GM12801 (cell line): ENCODE data around the gene MAPK8IP2.

ENCODE experiments used
- CTCF ChIP-seq: IDR thresholded peaks from one replicate; pipeline ENCODE4 v1.5.1; 2011; ENCODE audit warnings: control low read depth; ENCODE audit not compliant: insufficient read length; ENCODE audit errors: extremely low read depth

The MAPK8IP2 gene

GRCh38 chr22:50581950-50582492 lies 18.6 kb upstream of the MAPK8IP2 start:
- no peak for TF ChIP-seq CTCF

GRCh38 chr22:50582493-50583293 lies 17.9 kb upstream of the MAPK8IP2 start, which contains the start of gene CHKB:
Gene CHKB (minus strand): TSS chr22:50582849. CDS start chr22:50582781, 68 bp downstream.
- TF ChIP-seq CTCF, result no peak

GRCh38 chr22:50583294-50583861 lies 17.2 kb upstream of the MAPK8IP2 start:
- no peak for TF ChIP-seq CTCF

GRCh38 chr22:50584106-50585096 lies 16.2 kb upstream of the MAPK8IP2 start:
- no peak for TF ChIP-seq CTCF

- TF ChIP-seq CTCF, result no peak
These were observed 15.4 kb upstream of the MAPK8IP2 start for GRCh38 chr22:50585238-50585637.

GRCh38 chr22:50585781-50586180 lies 14.8 kb upstream of the MAPK8IP2 start:
- no peak for TF ChIP-seq CTCF

- no peak for TF ChIP-seq CTCF
These were observed 14.2 kb upstream of the MAPK8IP2 start for GRCh38 chr22:50586416-50586815.
